ENCODE measurements around the gene PARD6B.

The PARD6B gene

GRCh38 chr20:50731930-50732690 lies 730 bp downstream of the PARD6B start:
- no peaks in the 10 kb centered on the region for H3K9me3 ChIP-seq (ENCODE audit: insufficient read depth, low read length)
- no peaks in the 10 kb centered on the region for H4K20me1 ChIP-seq (ENCODE audit: low read depth, low read length)
- H3F3A ChIP-seq (ENCODE audit: insufficient read depth), result no peaks in the 10 kb centered on the region
- H3K79me2 ChIP-seq (ENCODE audit: insufficient read depth, low read length), result peaks cover 14% of the 10 kb centered on the region
- peak overlapping the region; percentile 66 for H3K4me2 ChIP-seq (ENCODE audit: low read depth, low read length, poor library complexity, severe bottlenecking)
- peak overlapping the region; percentile 80 for H3K9ac ChIP-seq (ENCODE audit: low read length)
- peak overlapping the region; percentile 77 for H3K4me3 ChIP-seq (ENCODE audit: insufficient read depth, low read length, poor library complexity, severe bottlenecking)
- H2AFZ ChIP-seq (ENCODE audit: low read depth, low read length, severe bottlenecking), result peak overlapping the region; percentile 73
- no peaks in the 10 kb centered on the region; the same call in 1 of the 2 replicates for H3K36me3 ChIP-seq (ENCODE audit: low read length)
- TF ChIP-seq EZH2phosphoT487 (conservative IDR thresholded peaks at IDR 0.05; ENCODE audit: low read length), result no peak
- no peak for TF ChIP-seq CTCF (IDR thresholded peaks at IDR 0.05; ENCODE audit: insufficient read depth, low read length, poor library complexity, severe bottlenecking)
- H3K9me2 ChIP-seq (replicated peaks; ENCODE audit: insufficient read depth, low read length), result no peaks in the 10 kb centered on the region
- no peaks in the 10 kb centered on the region for H3K27me3 ChIP-seq (ENCODE audit: low read length)
- H3K27ac ChIP-seq (ENCODE audit: low read depth, low read length), result peak overlapping the region; percentile 30

GRCh38 chr20:50733644-50734349 lies 2.4 kb downstream of the PARD6B start:
- TF ChIP-seq CTCF (IDR thresholded peaks at IDR 0.05; ENCODE audit: insufficient read depth, low read length, poor library complexity, severe bottlenecking) (no peak), EZH2phosphoT487 (conservative IDR thresholded peaks at IDR 0.05; ENCODE audit: low read length) (no peak)
- H4K20me1 ChIP-seq (ENCODE audit: low read depth, low read length), result no peaks in the 10 kb centered on the region
- no peak overlapping the region for H3K4me3 ChIP-seq (ENCODE audit: insufficient read depth, low read length, poor library complexity, severe bottlenecking)
- peak overlapping the region; percentile 5 for H3K4me2 ChIP-seq (ENCODE audit: low read depth, low read length, poor library complexity, severe bottlenecking)
- peaks cover 3% of the 10 kb centered on the region; the same call in 1 of the 2 replicates for H3K36me3 ChIP-seq (ENCODE audit: low read length)
- H3K27me3 ChIP-seq (ENCODE audit: low read length), result no peaks in the 10 kb centered on the region
- no peak overlapping the region for H3K27ac ChIP-seq (ENCODE audit: low read depth, low read length)
- no peak overlapping the region for H2AFZ ChIP-seq (ENCODE audit: low read depth, low read length, severe bottlenecking)
- no peaks in the 10 kb centered on the region for H3K9me2 ChIP-seq (replicated peaks; ENCODE audit: insufficient read depth, low read length)
- H3K9me3 ChIP-seq (ENCODE audit: insufficient read depth, low read length), result no peaks in the 10 kb centered on the region
- no peaks in the 10 kb centered on the region for H3F3A ChIP-seq (ENCODE audit: insufficient read depth)
- no peak overlapping the region for H3K9ac ChIP-seq (ENCODE audit: low read length)
- H3K79me2 ChIP-seq (ENCODE audit: insufficient read depth, low read length), result peaks cover 14% of the 10 kb centered on the region

DNA sequence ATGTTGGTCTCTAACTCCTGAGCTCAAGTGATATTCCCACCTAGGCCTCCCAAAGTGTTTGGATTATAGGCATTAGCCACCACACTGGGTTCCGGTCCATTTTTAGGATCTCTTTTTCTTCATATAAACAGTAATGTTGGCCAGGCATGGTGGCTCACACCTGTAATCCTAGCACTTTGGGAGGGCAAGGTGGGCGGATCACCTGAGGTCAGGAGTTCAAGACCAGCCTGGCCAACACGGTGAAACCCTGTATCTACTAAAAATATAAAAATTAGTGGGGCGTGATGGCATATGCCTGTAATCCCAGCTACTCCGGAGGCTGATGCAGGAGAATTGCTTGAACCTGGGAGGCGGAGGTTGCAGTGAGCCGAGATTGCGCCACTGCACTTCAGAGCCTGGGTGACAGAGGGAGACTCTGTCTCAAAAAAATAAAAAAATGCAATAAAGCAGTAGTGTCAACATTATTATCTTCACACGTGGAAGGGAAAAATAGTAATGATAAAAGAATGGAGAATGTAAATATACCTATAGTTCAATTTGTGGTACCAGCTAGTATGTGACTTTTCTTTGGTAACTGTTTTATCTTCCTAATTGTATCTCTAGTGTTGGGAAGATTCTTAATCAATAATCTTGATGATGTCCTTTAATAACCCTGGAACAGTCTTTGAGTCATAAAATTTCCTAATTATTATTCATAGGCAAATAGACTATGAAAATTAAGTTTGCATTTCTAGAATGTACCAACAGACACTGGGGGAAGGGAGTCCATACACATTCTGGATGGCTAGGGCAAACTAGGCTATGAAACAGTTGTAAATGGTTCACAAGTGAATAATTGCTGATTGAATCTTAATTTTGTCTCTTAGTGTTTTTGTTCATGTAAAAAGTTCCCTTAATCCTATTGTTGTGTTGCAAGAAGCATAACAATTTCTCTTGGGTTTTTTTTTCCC lies 3.6 kb downstream of the PARD6B start:
- H3K9me2 ChIP-seq (replicated peaks; ENCODE audit: insufficient read depth, low read length), result no peaks in the 10 kb centered on the region
- no peaks in the 10 kb centered on the region for H3F3A ChIP-seq (ENCODE audit: insufficient read depth)
- H3K9ac ChIP-seq (ENCODE audit: low read length), result no peak overlapping the region
- H3K79me2 ChIP-seq (ENCODE audit: insufficient read depth, low read length), result peaks cover 14% of the 10 kb centered on the region
- no peak overlapping the region for H2AFZ ChIP-seq (ENCODE audit: low read depth, low read length, severe bottlenecking)
- H3K4me3 ChIP-seq (ENCODE audit: insufficient read depth, low read length, poor library complexity, severe bottlenecking), result no peak overlapping the region
- peaks cover 3% of the 10 kb centered on the region; the same call in 1 of the 2 replicates for H3K36me3 ChIP-seq (ENCODE audit: low read length)
- TF ChIP-seq EZH2phosphoT487 (conservative IDR thresholded peaks at IDR 0.05; ENCODE audit: low read length), result no peak
- no peak for TF ChIP-seq CTCF (IDR thresholded peaks at IDR 0.05; ENCODE audit: insufficient read depth, low read length, poor library complexity, severe bottlenecking)
- no peaks in the 10 kb centered on the region for H3K9me3 ChIP-seq (ENCODE audit: insufficient read depth, low read length)
- H3K27ac ChIP-seq (ENCODE audit: low read depth, low read length), result no peak overlapping the region
- no peaks in the 10 kb centered on the region for H4K20me1 ChIP-seq (ENCODE audit: low read depth, low read length)
- H3K4me2 ChIP-seq (ENCODE audit: low read depth, low read length, poor library complexity, severe bottlenecking), result no peak overlapping the region
- no peaks in the 10 kb centered on the region for H3K27me3 ChIP-seq (ENCODE audit: low read length)

Data from SU-DHL-6 (cell line).